ENCODE measurements around the gene SDF2L1. TPM values are rescaled to one million over a fixed set of nuclear protein-coding genes. Genes with fewer than 3 reads are reported as not detected.

Gene SDF2L1
- total and polyA plus RNA-seq, 10 of the 15 experiments (the other 5 are each of a cell fraction or from before 2014, with no cell fraction given) = 3.0 to 214 (median 55.5) TPM

DNA sequence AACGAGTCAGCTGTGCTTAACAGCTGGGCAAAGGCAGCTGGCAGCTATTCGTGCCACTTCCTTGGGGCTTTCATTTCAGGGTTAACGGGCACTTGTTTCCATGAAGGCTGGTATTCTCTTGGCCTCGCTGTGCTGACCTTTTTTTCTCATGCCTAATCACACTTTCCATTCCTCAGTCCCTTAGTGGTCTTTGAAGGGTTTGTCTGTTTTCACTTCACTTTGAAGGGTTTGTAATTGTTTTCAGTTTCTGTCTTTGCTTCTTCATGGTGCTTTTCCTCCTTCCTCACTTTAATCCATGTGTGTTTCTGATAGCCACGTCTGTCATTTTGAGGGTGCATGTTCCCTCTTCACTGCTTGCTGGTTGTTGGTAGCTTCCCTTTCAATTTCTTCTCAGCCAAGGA is 48.3 kb downstream of the SDF2L1 start (continued):
- TF ChIP-seq YY1 (IDR thresholded peaks at IDR 0.05; ENCODE audit: low read depth, low read length) (no peak), ATF7 (IDR thresholded peaks at IDR 0.05; ENCODE audit: low read depth) (peak; percentile 52), SRF (IDR thresholded peaks at IDR 0.05; ENCODE audit: low read depth in 2 of 2, low read length in 2 of 2) (no peak), HCFC1 (IDR thresholded peaks at IDR 0.05; ENCODE audit: low read length) (no peak)
- TF ChIP-seq, protein P1, sequence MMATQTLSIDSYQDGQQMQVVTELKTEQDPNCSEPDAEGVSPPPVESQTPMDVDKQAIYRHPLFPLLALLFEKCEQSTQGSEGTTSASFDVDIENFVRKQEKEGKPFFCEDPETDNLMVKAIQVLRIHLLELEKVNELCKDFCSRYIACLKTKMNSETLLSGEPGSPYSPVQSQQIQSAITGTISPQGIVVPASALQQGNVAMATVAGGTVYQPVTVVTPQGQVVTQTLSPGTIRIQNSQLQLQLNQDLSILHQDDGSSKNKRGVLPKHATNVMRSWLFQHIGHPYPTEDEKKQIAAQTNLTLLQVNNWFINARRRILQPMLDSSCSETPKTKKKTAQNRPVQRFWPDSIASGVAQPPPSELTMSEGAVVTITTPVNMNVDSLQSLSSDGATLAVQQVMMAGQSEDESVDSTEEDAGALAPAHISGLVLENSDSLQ (IDR thresholded peaks at IDR 0.05) = peak; percentile 51

DNA sequence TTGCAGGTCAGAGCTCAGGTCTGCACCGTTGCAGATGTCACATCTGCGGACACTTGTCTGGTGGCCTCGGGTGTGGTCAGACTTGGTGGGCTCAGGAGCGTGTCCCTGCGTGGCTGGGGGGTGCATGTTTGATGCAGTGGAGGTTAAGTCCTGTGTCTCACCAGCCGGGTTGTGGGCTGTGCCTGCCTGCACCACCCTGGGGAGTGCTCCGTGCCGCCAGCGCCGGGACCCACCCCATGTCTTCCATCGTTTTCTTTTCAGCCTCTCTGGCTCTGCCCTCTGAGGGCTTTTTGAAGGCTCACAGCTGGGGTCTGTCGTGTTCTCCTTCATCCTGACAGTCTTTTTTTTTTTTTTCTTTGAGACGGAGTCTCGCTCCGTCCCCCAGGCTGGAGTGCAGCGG is 49.7 kb downstream of the SDF2L1 start:
- no peaks in the 10 kb centered on the region for H3K27me3 ChIP-seq (replicated peaks in 1 of 2; ENCODE audit: control insufficient read depth in 2 of 2, insufficient read depth in 2 of 2, low read length in 1 of 2)
- H3K36me3 ChIP-seq (ENCODE audit: control insufficient read depth in 2 of 2, insufficient read depth in 2 of 2, low read length in 1 of 2) = peaks cover 13 to 33% of the 10 kb centered on the region in 2 experiments
- peaks cover 27% of the 10 kb centered on the region for H3K4me1 ChIP-seq (ENCODE audit: control insufficient read depth, insufficient read depth, low read length)
- in situ Hi-C loops (cut with MboI) (no loop called here), intact Hi-C loops (cut with micrococcal nuclease; ENCODE audit: unreplicated experiment) (no loop called here)
- POLR2A ChIA-PET = no interaction called here
- BruUV-seq (replicated peaks) = no TSS peak
- SMC1A ChIA-PET (ENCODE audit: uncharacterized antibody, unreplicated experiment) = no interaction called here
- H3K4me3 ChIP-seq = no peak overlapping the region
- RAD21 ChIA-PET (ENCODE audit: unreplicated experiment) = no interaction called here
- no peaks in the 10 kb centered on the region for H3K9me3 ChIP-seq (replicated peaks; ENCODE audit: control insufficient read depth, insufficient read depth, low read length)
- no peak overlapping the region for H3K27ac ChIP-seq (ENCODE audit: control insufficient read depth, insufficient read depth)
- CTCF ChIA-PET = no interaction called here
- WGBS (ENCODE audit: insufficient coverage, insufficient replicate concordance, low lambda C conversion rate, missing lambda C conversion rate) = 92% methylated on average over 12 of the region's 16 CpGs
- no peak overlapping the region for H3K4me2 ChIP-seq (ENCODE audit: control insufficient read depth, insufficient read depth)
- no peaks in the 10 kb centered on the region for H3K79me2 ChIP-seq (ENCODE audit: control insufficient read depth, insufficient read depth, low read length)
- no peaks in the 10 kb centered on the region for H4K20me1 ChIP-seq (ENCODE audit: control insufficient read depth, insufficient read depth)
- DNase-seq (ENCODE audit: low read depth, low spot score) (no peak), FAIRE-seq (no peak), ATAC-seq (no peak)
- no peak overlapping the region for H3K9ac ChIP-seq (ENCODE audit: control insufficient read depth, insufficient read depth, low read length)
- H2AFZ ChIP-seq (ENCODE audit: control insufficient read depth, low read depth, low read length) = no peak overlapping the region
- TF ChIP-seq ZNF622 (IDR thresholded peaks at IDR 0.05) = no peak
- no peak for TF ChIP-seq POLR2AphosphoS2 (IDR thresholded peaks at IDR 0.05; ENCODE audit: low read depth, low read length)
- TF ChIP-seq WRNIP1 (IDR thresholded peaks at IDR 0.05; ENCODE audit: borderline replicate concordance, low read depth, low read length) = no peak
- no peak for TF ChIP-seq CBFB (IDR thresholded peaks at IDR 0.05; ENCODE audit: low read depth)
- TF ChIP-seq, protein P2, sequence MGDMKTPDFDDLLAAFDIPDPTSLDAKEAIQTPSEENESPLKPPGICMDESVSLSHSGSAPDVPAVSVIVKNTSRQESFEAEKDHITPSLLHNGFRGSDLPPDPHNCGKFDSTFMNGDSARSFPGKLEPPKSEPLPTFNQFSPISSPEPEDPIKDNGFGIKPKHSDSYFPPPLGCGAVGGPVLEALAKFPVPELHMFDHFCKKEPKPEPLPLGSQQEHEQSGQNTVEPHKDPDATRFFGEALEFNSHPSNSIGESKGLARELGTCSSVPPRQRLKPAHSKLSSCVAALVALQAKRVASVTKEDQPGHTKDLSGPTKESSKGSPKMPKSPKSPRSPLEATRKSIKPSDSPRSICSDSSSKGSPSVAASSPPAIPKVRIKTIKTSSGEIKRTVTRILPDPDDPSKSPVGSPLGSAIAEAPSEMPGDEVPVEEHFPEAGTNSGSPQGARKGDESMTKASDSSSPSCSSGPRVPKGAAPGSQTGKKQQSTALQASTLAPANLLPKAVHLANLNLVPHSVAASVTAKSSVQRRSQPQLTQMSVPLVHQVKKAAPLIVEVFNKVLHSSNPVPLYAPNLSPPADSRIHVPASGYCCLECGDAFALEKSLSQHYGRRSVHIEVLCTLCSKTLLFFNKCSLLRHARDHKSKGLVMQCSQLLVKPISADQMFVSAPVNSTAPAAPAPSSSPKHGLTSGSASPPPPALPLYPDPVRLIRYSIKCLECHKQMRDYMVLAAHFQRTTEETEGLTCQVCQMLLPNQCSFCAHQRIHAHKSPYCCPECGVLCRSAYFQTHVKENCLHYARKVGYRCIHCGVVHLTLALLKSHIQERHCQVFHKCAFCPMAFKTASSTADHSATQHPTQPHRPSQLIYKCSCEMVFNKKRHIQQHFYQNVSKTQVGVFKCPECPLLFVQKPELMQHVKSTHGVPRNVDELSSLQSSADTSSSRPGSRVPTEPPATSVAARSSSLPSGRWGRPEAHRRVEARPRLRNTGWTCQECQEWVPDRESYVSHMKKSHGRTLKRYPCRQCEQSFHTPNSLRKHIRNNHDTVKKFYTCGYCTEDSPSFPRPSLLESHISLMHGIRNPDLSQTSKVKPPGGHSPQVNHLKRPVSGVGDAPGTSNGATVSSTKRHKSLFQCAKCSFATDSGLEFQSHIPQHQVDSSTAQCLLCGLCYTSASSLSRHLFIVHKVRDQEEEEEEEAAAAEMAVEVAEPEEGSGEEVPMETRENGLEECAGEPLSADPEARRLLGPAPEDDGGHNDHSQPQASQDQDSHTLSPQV (IDR thresholded peaks at IDR 0.05) = no peak
- TF ChIP-seq, protein P3, sequence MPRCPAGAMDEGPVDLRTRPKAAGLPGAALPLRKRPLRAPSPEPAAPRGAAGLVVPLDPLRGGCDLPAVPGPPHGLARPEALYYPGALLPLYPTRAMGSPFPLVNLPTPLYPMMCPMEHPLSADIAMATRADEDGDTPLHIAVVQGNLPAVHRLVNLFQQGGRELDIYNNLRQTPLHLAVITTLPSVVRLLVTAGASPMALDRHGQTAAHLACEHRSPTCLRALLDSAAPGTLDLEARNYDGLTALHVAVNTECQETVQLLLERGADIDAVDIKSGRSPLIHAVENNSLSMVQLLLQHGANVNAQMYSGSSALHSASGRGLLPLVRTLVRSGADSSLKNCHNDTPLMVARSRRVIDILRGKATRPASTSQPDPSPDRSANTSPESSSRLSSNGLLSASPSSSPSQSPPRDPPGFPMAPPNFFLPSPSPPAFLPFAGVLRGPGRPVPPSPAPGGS (IDR thresholded peaks at IDR 0.05; ENCODE audit: borderline replicate concordance, insufficient read depth, low read depth, low read length, poor library complexity, severe bottlenecking) = no peak
- no peak for TF ChIP-seq PAX5 (IDR thresholded peaks at IDR 0.05; ENCODE audit: borderline replicate concordance, low read depth, low read length)
- TF ChIP-seq IKZF2 (IDR thresholded peaks at IDR 0.05) = no peak
- no peak for TF ChIP-seq ZNF384 (IDR thresholded peaks at IDR 0.05; ENCODE audit: borderline replicate concordance, low read depth, low read length)
- TF ChIP-seq ZZZ3 (IDR thresholded peaks at IDR 0.05; ENCODE audit: control insufficient read depth, insufficient read length, low read depth) = no peak
- TF ChIP-seq NFYA (IDR thresholded peaks at IDR 0.05; ENCODE audit: borderline replicate concordance, low read depth, low read length) = no peak
- TF ChIP-seq HDAC2 (IDR thresholded peaks at IDR 0.05) = no peak
- TF ChIP-seq ESRRA (IDR thresholded peaks at IDR 0.05; ENCODE audit: low read length) = no peak
- TF ChIP-seq TBL1XR1 (IDR thresholded peaks at IDR 0.05; ENCODE audit: low read depth, low read length) = no peak
- no peak for TF ChIP-seq SUPT20H (IDR thresholded peaks at IDR 0.05; ENCODE audit: borderline replicate concordance, control insufficient read depth, low read depth, low read length)

All from GM12878 (cell line).